DND-41 (cell line): Measurements from ENCODE around the gene ZNF746.

ENCODE experiments used
- ATAC-seq: fragments of 200-7000 bp; cut with Tn5 transposase; 3 replicates; pipeline ENCODE4 v1.9.1; 2021; ENCODE audit warnings: low read depth; ENCODE audit not compliant: insufficient read depth
- DNase-seq: peaks from one replicate; pipeline ENCODE4 v3.0.0-alpha.2; 2020
- H2AFZ ChIP-seq: 2 replicates; pipeline ENCODE4 v1.6.0; 2012; ENCODE audit warnings: low read depth, low read length
- H3K27ac ChIP-seq: 2 replicates; pipeline ENCODE4 v1.5.1; 2012; ENCODE audit warnings: low read length, inconsistent platforms
- H3K27me3 ChIP-seq: fragments of 200-600 bp; sonication (generic); 2 replicates; pipeline ENCODE4 v1.6.0; 2012; ENCODE audit warnings: low read length, mild to moderate bottlenecking, inconsistent platforms; ENCODE audit not compliant: insufficient read depth, poor library complexity
- H3K36me3 ChIP-seq: 2 replicates; pipeline ENCODE4 v1.5.1; 2012; ENCODE audit warnings: low read length, inconsistent platforms; ENCODE audit not compliant: insufficient read depth
- H3K4me1 ChIP-seq: 2 replicates; pipeline ENCODE4 v1.5.1; 2012; ENCODE audit warnings: mild to moderate bottlenecking, low read length; ENCODE audit not compliant: insufficient read depth
- H3K4me2 ChIP-seq: 2 replicates; pipeline ENCODE4 v1.6.0; 2012; ENCODE audit warnings: mild to moderate bottlenecking, moderate library complexity, low read length, inconsistent platforms; ENCODE audit not compliant: insufficient read depth
- H3K4me3 ChIP-seq, 2 experiments: fragments of 200-600 bp in 1 of 2; shearing (Covaris generic) in 1 of 2; 2 replicates each; pipeline ENCODE4 v1.5.1; 2012 to 2016; ENCODE audit warnings: inconsistent platforms in 2 of 2, low read length in 2 of 2, mild to moderate bottlenecking in 2 of 2, low read depth in 1 of 2, moderate library complexity in 1 of 2
- H3K79me2 ChIP-seq: 2 replicates; pipeline ENCODE4 v1.6.0; 2012; ENCODE audit warnings: low read length, inconsistent platforms; ENCODE audit not compliant: insufficient read depth
- H3K9ac ChIP-seq: 2 replicates; pipeline ENCODE4 v1.6.0; 2012; ENCODE audit warnings: low read depth, mild to moderate bottlenecking, inconsistent platforms, low read length, moderate library complexity
- H3K9me3 ChIP-seq: 2 replicates; pipeline ENCODE4 v1.5.1; 2012; ENCODE audit warnings: low read length, moderate library complexity, mild to moderate bottlenecking, inconsistent platforms; ENCODE audit not compliant: insufficient read depth, severe bottlenecking
- H4K20me1 ChIP-seq: 2 replicates; pipeline ENCODE4 v1.6.0; 2012; ENCODE audit warnings: low read length; ENCODE audit not compliant: insufficient read depth
- CTCF ChIP-seq: IDR thresholded peaks from 2 replicates; pipeline ENCODE4 v1.5.1; 2012; ENCODE audit warnings: borderline replicate concordance, low read length, moderate library complexity, mild to moderate bottlenecking; ENCODE audit not compliant: poor library complexity, severe bottlenecking; ENCODE audit errors: extremely low read depth
- EZH2 ChIP-seq: IDR thresholded peaks from 3 replicates; pipeline ENCODE4 v1.6.1; 2012; ENCODE audit warnings: borderline replicate concordance, low read depth, mild to moderate bottlenecking, moderate library complexity, low read length, inconsistent platforms; ENCODE audit not compliant: severe bottlenecking

Gene ZNF746

GRCh38 chr7:149497467-149498261, at the start of gene ZNF746:
ZNF746 (minus strand) TSS chr7:149497809; CDS start chr7:149497536, 273 bp downstream.
- peak within 1 kb of the TSS; percentile 80 for H3K27ac ChIP-seq
- ATAC-seq (peak; percentile 90), DNase-seq (peak; percentile 84)
- peak within 1 kb of the TSS; percentile 90 to 97 for H3K4me3 ChIP-seq
- H3K79me2 ChIP-seq = peaks cover 31% of the 10 kb centered on the region
- peaks cover 29% of the 10 kb centered on the region for H3K4me1 ChIP-seq
- no peaks in the 10 kb centered on the region for H3K27me3 ChIP-seq
- H3K4me2 ChIP-seq = peak within 1 kb of the TSS; percentile 80
- TF ChIP-seq CTCF (peak; percentile 75), EZH2 (no peak)
- H3K9ac ChIP-seq = peak within 1 kb of the TSS; percentile 72
- H2AFZ ChIP-seq = peak within 1 kb of the TSS; percentile 93
- H3K36me3 ChIP-seq = peaks cover 34% of the 10 kb centered on the region
- peaks cover 15% of the 10 kb centered on the region; the same call in 1 of the 2 replicates for H4K20me1 ChIP-seq
- H3K9me3 ChIP-seq = no peaks in the 10 kb centered on the region

GRCh38 chr7:149547126-149547525, 49.5 kb upstream of the ZNF746 start:
- Histone ChIP-seq H3K4me1 (no peaks in the 10 kb centered on the region), H2AFZ (no peak overlapping the region), H3K27ac (no peak overlapping the region), H3K9me3 (no peaks in the 10 kb centered on the region), H4K20me1 (no peaks in the 10 kb centered on the region), H3K27me3 (no peaks in the 10 kb centered on the region), H3K4me3 (no peak overlapping the region), H3K79me2 (no peaks in the 10 kb centered on the region), H3K9ac (no peak overlapping the region), H3K4me2 (no peak overlapping the region), H3K36me3 (peaks cover 56% of the 10 kb centered on the region)
- ATAC-seq (no peak), DNase-seq (no peak)
- TF ChIP-seq CTCF (peak; percentile 30), EZH2 (no peak)

- no peak overlapping the region for H2AFZ ChIP-seq
- peaks cover 4% of the 10 kb centered on the region for H3K9me3 ChIP-seq
These were observed 48.7 kb upstream of the ZNF746 start for GRCh38 chr7:149546331-149546730.

More at GRCh38 chr7:149546331-149546730, 48.7 kb upstream of the ZNF746 start:
- DNase-seq (no peak), ATAC-seq (no peak)
- Histone ChIP-seq H3K4me2 (no peak overlapping the region), H3K36me3 (peaks cover 49% of the 10 kb centered on the region), H4K20me1 (no peaks in the 10 kb centered on the region), H3K4me1 (no peaks in the 10 kb centered on the region), H3K9ac (no peak overlapping the region), H3K4me3 (no peak overlapping the region), H3K27ac (no peak overlapping the region), H3K79me2 (no peaks in the 10 kb centered on the region), H3K27me3 (no peaks in the 10 kb centered on the region)
- no peak for TF ChIP-seq CTCF
